ENCODE measurements around the gene CHRM5. TPM values are rescaled to one million over a fixed set of nuclear protein-coding genes. Genes with fewer than 3 reads are reported as not detected.
A peak's percentile ranks its signal among the peaks of the same experiment; 100 is the strongest.

CHRM5 gene
- total and polyA plus RNA-seq, 9 of the 15 experiments (the other 6 are each of a cell fraction or from before 2014, with no cell fraction given): not detected

DNA sequence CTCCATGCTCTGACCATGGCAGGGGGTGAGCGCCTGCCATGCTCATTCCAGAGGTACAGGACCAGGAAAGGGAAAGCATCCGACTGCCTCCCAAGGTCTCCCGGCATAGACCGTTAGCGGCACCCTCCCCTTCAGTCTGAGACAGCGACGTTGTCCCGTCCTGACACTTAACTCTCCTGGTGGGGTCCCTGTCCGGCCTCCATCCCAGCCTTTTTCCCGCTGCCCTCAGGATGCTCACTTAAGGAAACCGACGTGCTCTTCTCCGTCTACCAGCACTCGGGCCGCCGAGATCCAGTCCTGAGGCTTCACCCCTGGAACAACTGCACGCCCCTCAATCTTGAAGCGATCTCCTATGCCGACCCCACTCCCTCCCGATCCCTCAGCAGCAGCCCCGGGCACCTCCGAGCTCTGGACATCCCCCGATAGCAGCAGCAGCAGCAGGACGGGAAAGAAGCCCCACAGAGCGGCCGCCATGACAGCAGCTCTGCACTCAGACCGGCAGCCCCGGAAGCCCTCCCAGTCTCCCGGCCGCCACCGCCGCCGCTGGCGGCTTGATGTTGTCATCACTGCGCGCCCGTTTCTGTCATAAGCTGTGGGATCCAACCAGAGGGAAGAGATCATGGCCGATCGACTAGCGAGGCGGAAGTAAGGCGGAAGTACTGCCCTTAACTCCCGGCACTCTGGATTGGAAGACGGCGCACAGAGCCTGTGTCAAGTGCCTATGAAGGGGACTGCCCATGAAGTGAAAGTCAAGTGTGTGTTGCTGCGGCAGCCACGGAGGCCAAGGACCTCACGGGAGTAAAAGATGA, 133.3 kb downstream of the CHRM5 start, which contains the start of the genes EMC7 and PGBD4 (continued):
- TF ChIP-seq, protein P1, sequence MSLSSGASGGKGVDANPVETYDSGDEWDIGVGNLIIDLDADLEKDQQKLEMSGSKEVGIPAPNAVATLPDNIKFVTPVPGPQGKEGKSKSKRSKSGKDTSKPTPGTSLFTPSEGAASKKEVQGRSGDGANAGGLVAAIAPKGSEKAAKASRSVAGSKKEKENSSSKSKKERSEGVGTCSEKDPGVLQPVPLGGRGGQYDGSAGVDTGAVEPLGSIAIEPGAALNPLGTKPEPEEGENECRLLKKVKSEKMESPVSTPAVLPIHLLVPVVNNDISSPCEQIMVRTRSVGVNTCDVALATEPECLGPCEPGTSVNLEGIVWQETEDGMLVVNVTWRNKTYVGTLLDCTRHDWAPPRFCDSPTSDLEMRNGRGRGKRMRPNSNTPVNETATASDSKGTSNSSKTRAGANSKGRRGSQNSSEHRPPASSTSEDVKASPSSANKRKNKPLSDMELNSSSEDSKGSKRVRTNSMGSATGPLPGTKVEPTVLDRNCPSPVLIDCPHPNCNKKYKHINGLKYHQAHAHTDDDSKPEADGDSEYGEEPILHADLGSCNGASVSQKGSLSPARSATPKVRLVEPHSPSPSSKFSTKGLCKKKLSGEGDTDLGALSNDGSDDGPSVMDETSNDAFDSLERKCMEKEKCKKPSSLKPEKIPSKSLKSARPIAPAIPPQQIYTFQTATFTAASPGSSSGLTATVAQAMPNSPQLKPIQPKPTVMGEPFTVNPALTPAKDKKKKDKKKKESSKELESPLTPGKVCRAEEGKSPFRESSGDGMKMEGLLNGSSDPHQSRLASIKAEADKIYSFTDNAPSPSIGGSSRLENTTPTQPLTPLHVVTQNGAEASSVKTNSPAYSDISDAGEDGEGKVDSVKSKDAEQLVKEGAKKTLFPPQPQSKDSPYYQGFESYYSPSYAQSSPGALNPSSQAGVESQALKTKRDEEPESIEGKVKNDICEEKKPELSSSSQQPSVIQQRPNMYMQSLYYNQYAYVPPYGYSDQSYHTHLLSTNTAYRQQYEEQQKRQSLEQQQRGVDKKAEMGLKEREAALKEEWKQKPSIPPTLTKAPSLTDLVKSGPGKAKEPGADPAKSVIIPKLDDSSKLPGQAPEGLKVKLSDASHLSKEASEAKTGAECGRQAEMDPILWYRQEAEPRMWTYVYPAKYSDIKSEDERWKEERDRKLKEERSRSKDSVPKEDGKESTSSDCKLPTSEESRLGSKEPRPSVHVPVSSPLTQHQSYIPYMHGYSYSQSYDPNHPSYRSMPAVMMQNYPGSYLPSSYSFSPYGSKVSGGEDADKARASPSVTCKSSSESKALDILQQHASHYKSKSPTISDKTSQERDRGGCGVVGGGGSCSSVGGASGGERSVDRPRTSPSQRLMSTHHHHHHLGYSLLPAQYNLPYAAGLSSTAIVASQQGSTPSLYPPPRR (CRISPR knock-in tag; IDR thresholded peaks at IDR 0.05; ENCODE audit: borderline replicate concordance): 0 out of 2 replicates have a peak, but pooled peaks have one; percentile 47
- no peak for TF ChIP-seq SMC3 (conservative IDR thresholded peaks at IDR 0.05; ENCODE audit: insufficient read depth, low read depth, low read length)
- no peak for TF ChIP-seq U2AF2 (optimal IDR thresholded peaks at IDR 0.05; ENCODE audit: low read depth, low read length)
- TF ChIP-seq MXI1 (IDR thresholded peaks at IDR 0.05; ENCODE audit: low read depth, low read length): peak; percentile 84
- TF ChIP-seq SP1 (CRISPR knock-in tag; IDR thresholded peaks at IDR 0.05): peak; percentile 69; the same call in 1 of the 2 replicates
- TF ChIP-seq HNRNPL (IDR thresholded peaks at IDR 0.05; ENCODE audit: low read depth, low read length): no peak
- TF ChIP-seq OTX1 (CRISPR knock-in tag; IDR thresholded peaks at IDR 0.05): peak; percentile 35; the same call in 1 of the 2 replicates
- TF ChIP-seq, protein P2, sequence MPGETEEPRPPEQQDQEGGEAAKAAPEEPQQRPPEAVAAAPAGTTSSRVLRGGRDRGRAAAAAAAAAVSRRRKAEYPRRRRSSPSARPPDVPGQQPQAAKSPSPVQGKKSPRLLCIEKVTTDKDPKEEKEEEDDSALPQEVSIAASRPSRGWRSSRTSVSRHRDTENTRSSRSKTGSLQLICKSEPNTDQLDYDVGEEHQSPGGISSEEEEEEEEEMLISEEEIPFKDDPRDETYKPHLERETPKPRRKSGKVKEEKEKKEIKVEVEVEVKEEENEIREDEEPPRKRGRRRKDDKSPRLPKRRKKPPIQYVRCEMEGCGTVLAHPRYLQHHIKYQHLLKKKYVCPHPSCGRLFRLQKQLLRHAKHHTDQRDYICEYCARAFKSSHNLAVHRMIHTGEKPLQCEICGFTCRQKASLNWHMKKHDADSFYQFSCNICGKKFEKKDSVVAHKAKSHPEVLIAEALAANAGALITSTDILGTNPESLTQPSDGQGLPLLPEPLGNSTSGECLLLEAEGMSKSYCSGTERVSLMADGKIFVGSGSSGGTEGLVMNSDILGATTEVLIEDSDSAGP (CRISPR knock-in tag; IDR thresholded peaks at IDR 0.05): no peak
- TF ChIP-seq ZNF133 (CRISPR knock-in tag; IDR thresholded peaks at IDR 0.05): no peak
- peak; percentile 48; the same call in 1 of the 2 replicates for TF ChIP-seq MTA3 (IDR thresholded peaks at IDR 0.05; ENCODE audit: borderline replicate concordance)
- TF ChIP-seq CTBP1 (IDR thresholded peaks at IDR 0.05; ENCODE audit: borderline replicate concordance): no peak
- TF ChIP-seq TAF9B (IDR thresholded peaks at IDR 0.05; ENCODE audit: partially characterized antibody): peak; percentile 85
- 0 out of 2 replicates have a peak, but pooled peaks have one; percentile 19 for TF ChIP-seq EP300 (IDR thresholded peaks at IDR 0.05; ENCODE audit: low read length)
- TF ChIP-seq IRF2 (CRISPR knock-in tag; IDR thresholded peaks at IDR 0.05): no peak
- peak; percentile 94 for TF ChIP-seq C11orf30 (IDR thresholded peaks at IDR 0.05; ENCODE audit: low read depth)
- no peak for TF ChIP-seq CBFA2T2 (conservative IDR thresholded peaks at IDR 0.05)
- no peak for TF ChIP-seq ZNF41 (CRISPR knock-in tag; conservative IDR thresholded peaks at IDR 0.05)
- TF ChIP-seq POLR2B (IDR thresholded peaks at IDR 0.05; ENCODE audit: low read depth, partially characterized antibody): peak; percentile 92
- TF ChIP-seq ZNF239 (CRISPR knock-in tag; IDR thresholded peaks at IDR 0.05): no peak
- TF ChIP-seq, protein P3, sequence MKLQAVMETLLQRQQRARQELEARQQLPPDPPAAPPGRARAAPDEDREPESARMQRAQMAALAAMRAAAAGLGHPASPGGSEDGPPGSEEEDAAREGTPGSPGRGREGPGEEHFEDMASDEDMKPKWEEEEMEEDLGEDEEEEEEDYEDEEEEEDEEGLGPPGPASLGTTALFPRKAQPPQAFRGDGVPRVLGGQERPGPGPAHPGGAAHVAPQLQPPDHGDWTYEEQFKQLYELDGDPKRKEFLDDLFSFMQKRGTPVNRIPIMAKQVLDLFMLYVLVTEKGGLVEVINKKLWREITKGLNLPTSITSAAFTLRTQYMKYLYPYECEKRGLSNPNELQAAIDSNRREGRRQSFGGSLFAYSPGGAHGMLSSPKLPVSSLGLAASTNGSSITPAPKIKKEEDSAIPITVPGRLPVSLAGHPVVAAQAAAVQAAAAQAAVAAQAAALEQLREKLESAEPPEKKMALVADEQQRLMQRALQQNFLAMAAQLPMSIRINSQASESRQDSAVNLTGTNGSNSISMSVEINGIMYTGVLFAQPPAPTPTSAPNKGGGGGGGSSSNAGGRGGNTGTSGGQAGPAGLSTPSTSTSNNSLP (IDR thresholded peaks at IDR 0.05; ENCODE audit: borderline replicate concordance, low read depth, low read length): no peak

Data from K562 (cell line).